CD4-positive, alpha-beta T cell treated with Interleukin-15 for 4 hours (primary cell): ENCODE measurements around the gene RALGDS.

ENCODE experiments used
- DNase-seq: peaks from one replicate; pipeline ENCODE4 v3.0.0-alpha.2; 2020; ENCODE audit warnings: low spot score

Gene RALGDS

DNA sequence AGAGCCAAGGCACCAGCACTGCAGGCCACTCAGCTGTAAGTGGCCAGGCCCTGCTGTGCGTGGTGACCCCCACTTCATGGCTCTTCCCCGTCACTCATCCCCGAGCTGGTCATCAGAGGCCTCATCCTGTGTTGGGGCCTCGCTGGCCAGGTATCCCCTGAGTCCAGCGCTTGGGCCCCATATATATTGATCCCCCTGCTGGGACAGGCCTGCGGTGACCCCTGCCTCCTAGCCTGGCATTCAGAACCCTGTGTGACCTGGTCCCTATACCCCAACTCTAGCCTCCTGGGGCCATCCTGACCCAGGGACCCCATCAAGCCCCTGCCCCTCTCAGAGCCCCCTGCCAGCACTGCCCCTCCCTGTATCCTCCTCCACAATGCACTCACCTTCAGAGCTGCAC, 30.0 kb upstream of the RALGDS start:
- DNase-seq: no peak

DNA sequence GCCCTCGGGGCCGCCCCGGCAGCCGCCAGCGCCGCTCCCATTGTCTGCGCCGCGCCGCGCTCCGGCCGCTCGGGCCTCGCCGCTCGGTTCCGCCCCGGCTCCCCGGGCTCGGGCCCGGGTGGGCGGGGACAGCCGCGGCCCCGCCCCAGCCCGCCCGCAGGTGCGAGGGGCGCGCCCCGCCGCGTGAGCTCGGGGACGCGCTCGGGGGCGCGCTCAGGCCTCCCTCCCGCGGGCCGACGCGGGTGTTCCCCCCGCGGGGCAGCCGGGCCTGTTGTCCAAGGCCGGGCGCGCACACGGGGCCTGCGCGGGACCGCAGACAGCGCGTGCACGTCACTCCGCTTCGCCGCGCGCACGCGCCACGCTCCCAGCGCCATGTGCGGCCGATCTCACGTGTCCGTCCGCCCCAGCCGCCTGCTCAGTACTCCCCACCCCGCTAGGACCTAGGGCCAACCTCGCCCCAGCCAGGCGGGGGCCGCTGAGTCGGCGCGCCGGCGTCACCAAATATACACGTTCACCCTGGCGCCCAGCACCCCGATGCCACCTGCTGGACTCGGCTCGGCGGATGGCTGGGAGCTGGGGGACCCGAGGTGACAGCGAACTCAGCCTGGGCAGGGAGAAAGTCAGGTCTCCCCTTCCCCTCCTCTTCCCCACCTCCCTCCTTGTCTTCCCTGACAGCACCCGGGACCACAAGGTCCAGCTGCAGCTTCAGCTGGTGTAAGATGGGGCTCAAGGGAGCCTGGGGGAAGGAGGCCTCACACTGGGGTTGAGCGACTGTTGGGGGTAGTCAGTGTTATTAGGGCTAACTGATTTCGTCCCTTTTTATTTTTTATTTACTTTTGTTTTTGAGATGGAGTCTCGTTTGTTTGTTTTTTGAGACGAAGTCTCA, 28.3 kb upstream of the RALGDS start:
- DNase-seq: peak; percentile 91

DNA sequence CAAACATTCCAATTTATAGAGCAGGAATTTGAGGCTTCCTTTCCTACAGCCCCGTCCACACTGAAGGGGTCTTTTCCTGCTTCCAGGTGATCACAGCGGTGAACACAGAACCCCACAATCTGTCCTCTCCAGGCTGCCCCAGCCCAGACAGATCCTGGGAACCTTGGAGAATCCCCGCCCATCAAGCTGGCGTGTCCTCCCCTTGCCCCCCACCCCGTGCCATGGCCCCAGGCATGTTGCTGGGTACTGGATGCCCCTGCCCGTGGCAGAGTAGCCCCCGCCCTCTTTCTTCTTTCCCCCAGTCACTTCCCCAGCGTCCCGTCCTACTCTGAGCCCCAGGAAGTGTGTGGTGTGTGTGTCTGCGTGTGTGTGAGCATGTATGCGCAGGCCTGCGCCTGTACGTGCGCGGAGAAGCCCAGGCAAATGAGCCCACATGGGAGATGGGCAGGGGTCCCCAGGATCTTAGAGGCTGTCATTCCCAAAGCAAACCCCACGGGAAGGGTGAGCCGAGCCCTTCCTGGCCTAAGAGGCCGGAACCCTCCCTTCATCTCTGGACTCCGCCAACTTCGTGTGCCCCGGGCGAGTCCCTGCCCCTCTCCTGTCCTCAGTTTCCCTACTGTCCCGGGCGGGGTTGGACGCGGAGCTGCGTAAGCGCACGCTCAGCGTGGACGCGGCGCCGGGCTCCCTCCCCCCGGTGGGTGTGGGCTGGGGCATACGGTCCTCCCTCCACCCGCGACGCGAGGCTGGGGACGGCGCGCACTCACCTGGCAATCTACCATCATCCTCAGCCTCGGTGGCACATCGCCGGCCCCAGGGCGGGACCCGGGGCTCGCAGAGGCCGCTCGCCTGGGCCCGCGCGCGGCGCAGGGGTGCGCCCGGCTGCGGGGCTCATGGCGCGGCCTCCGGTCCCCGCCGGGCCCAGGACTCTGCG, 27.4 kb upstream of the RALGDS start:
- DNase-seq: peak; percentile 69

DNA sequence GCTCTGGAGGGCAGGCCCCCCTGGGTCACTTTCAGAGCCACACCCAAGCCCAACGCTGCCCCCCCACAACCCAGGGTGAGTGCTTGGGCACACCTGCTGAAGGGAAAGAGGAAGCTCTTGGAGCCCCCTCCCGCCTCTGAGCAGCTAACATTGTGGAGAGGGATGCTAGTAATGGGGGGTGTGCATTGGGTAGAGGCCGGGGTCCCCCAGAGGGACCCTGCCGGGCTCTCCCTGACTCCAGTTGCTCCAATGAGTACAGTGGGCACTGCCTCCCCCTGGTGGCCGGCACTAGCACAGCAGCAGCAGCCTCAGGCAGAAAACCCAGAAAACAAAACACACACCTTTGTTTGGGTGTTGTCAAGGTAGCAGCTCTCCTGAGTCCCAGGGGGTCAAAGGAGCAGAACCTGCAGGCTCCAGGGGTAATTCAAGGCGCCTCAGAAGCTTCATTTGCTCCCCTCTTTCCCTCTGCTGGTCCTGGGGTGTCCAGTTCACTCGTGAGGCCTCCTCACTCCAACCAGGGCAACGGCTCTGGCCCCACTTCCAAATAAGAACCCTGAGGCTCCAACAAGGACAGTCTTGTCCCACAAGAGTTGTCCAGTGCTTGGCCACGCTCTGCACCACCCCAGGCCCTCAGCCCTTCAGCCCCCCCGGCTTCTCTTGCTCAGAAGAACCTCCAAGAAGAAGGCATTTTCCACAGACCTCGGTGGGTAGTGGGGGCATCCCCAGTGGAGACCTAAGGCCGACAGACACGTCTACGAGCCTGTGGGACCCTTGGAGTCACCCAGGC, 26.6 kb upstream of the RALGDS start:
- DNase-seq: peak; percentile 94

DNA sequence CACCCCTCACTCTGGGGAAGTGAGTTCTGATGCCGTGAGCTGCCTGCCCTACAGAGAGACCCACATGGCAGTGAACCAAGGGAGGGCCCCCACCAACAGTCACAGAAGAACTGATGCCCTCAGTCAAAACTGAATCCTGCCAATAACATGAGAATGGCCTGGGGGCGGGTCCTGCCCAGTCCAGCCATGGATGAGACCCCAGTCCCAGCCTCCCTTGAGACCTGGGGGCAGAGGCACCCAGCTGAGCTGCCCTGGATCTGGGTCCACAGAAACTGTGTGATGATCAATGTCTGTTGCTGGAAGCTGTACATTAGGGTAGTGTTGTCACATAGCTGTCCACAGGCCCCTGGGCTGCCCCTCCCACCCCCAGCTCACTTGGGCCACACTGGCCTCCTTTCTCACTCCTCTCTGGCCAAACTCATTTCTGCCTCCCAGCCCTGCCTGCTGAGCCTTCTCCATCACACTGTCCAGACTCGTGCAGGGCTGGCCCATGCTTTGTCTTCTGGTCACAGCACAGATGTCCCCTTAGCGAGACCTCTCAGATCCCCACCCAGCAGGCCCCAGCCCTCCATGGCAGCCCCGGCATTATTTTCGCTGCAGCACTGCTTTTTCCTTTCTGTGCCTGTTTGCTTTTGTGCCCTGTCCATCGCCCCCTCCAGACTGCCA, 25.8 kb upstream of the RALGDS start:
- no peak for DNase-seq

DNA sequence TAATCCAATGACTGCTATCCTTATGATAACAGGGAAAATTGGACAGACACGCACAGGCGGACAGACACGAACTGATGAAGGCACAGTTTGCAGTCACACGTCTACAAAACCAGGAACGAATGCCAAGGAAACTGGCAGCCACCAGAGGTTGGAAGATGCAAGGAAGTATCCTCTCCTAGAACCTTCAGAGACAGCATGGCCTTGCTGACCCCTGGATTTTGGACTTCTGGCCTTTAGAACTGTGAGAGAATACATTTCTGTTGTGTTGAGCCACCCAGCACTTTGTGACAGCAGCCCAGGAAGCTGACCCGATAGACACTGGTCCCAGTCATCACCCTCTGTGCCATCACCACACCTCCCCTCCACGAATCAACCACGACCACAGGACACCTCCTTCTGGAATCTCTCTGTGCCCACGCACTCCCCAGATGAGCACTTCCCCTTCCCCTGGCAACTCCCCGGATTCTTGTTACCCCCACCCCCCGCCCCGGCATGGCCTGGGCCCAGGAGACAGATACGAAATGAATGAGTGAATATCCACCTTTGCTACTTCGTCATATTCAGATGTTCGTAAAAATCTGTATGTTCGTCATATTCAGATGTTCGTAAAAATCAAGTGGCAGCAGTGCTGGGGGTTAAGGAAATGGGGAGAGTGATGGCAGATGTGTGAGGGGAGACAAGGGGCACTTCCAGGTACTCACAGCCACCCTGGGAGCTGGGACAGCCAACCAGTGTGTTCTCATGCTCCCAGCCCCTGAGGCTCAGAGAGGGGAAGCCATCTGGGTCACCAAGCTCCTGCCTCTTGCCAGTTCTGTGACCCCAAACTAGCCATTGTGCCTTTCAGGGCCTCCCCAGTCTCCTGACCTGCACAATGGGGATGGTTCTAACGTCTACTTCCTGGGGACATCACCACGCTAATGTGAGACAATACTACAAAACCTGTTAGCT, 24.1 kb upstream of the RALGDS start:
- DNase-seq: no peak

DNA sequence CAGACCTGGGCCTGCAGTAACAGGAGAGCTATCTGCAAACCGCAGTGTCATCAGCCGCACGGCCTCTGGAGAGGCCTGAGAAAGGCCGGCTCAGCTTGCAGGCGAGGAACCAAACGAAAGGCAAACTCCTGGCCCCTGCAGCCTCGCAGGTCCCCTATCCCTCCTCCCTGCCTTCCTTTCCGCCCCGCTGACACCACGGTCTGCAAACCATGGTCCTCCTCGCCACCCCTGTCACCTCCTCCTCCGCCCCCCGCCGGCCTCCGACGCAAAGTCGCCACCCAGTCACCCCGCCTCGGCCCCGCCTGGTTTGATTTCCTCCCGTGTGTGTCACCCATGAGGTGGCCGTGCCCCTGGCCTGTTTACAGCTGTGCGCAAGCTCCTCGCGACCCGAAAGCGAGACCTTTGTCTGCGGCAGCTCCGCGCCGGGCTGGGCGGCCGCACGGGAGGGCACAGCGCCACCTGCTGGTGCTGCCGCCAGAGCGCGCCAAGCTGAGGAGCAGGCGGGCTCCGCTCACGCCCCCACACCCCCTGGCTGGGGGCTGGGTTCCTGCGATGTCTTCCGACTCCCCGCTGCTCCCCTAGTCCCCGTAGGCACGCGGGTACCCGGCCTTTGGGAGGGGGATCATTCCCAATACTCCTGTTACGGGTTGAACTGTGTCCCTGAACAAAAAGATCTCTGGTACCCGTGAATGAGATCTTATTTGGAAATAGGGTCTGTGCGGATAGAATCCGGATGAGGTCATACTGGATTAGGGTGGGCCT, 23.3 kb upstream of the RALGDS start:
- peak; percentile 96 for DNase-seq

DNA sequence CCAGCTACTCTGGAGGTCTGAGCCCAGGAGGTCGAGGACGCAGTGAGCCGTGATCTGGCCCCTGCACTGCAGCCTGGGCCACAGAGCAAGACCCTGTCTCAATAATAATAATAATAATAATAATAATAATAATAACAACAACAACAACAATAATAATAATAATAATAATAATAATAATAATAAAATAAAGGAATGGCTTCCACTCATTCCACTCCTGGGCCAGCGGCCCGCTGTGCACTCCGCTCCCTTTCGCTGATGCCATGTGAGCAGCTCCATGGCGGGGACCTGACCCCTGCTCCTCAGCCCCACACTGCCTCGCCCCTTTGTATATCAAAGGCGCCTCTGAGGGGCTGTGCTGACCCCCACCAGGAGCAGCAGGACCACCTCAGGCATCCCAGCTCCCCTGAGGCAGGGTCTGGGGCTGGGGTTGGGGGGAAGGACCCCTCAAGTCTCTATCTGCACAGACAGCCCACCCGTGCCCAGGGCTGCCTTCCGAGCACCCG, 22.6 kb upstream of the RALGDS start:
- no peak for DNase-seq

DNA sequence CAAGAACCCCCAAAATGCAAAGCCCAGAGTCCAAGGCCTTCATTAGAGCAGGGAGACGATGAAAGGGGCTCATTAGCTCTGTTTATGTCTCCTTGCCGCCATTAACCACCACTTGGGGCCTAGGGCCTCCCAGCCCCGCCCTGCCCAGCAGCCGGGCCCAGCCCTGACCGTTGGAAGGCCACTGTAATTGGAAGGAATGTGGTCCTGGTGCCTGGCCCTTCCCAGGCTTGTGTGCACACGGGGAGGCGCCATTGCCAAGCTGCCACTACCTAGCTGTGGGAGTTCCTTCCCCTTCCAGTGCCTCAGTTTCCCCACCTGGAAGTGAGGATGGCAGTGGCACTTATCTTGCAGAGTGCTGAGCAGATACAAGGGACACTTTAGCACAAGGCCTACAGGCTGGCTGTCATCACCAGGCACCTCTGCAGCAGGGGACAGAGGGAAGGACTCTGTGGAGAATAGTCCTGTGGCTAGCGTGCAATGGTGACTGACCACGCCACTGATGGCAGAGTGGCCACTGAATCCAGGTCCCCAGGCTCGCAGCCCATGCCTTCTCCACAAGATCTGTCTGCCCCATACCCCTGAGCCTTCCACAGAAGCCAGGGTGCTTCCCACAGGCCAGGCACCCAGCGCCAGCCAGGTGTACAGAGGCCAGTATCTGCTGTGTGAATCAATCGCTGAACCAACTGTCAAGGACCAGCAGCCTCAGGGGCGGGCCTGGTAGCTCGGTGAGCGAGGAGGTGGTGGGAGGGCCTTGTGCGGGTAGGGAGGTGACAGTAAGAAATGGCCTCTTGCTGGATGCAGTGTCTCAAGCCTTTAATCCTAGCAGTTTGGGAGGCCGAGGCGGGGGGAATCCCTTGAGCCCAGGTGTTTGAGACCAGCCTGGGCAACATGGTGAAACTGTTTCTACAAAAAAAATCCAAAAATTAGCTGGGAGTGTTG, 21.9 kb upstream of the RALGDS start:
- peak; percentile 63 for DNase-seq

DNA sequence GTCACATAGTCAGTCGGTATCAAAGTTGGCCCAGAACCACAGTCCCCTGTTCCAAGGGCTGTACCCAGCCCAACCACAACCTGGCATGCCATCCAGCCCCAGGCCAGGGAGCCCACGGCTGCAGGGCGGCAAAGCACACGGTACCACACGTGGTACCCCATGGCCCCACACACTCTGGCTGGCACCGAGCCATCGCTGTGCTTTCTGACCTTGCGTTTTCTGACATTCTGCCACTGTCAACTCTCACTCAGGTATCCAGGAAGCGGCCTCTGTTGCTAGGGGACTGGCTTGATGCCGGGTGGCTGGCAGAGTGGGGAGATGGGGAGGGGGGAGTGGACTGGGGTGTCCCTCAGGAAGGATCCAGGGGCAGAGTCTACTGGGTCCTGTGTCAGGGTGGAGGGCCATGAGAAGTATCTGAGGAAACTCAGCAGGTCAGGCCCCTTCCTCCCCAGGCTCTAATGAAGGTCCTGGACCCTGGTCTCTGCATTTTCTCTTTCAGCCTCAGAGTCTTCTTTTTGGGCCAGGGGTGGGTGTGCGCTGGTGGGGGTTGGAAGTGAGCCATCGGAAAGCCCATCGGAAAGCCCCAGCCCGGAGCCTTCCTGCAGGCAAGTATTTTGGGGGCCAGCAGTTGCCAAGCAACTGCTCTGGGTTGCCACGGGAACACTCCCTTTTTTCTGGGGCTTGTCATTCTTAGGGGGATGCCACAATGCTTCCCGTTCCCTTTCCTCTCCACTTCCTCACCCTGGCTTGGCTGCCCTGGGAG, 21.0 kb upstream of the RALGDS start:
- peak; percentile 93 for DNase-seq

DNA sequence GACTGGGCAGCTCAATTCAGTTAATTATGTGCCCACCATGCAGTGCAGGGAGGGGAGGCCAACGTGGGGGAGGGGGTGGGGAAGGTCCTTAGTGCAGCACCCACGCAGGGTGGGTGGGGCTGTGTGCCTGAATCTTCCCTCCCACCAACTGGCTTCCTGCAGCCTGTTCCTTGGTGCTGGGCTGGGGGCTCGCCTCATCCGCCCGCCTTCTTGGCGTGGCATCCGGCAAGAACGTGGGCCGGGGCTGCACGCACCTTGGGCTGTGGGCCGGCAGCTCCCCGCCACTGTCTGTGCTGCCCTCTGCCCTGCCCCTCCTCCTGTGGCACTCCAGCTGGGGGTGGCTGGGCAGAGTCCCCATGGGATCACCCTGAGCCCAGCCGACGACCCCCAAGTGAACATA, 19.6 kb upstream of the RALGDS start:
- DNase-seq: no peak

DNA sequence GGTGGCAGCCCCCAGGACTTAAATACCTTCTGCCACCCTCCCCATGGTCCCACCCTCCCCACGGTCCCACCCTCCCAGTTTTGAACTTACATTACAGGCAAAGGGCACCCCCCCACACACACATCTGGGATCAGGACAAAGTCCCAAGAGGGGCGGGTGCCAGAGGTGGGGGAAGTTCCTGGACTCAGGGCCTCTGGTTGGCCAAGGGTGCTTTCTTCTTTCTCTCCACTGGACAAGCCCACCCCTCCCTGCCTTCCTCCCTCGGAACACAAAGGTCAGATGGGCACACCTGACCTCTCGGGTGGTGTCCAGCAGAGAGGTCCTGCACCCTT, 19.1 kb upstream of the RALGDS start:
- no peak for DNase-seq

DNA sequence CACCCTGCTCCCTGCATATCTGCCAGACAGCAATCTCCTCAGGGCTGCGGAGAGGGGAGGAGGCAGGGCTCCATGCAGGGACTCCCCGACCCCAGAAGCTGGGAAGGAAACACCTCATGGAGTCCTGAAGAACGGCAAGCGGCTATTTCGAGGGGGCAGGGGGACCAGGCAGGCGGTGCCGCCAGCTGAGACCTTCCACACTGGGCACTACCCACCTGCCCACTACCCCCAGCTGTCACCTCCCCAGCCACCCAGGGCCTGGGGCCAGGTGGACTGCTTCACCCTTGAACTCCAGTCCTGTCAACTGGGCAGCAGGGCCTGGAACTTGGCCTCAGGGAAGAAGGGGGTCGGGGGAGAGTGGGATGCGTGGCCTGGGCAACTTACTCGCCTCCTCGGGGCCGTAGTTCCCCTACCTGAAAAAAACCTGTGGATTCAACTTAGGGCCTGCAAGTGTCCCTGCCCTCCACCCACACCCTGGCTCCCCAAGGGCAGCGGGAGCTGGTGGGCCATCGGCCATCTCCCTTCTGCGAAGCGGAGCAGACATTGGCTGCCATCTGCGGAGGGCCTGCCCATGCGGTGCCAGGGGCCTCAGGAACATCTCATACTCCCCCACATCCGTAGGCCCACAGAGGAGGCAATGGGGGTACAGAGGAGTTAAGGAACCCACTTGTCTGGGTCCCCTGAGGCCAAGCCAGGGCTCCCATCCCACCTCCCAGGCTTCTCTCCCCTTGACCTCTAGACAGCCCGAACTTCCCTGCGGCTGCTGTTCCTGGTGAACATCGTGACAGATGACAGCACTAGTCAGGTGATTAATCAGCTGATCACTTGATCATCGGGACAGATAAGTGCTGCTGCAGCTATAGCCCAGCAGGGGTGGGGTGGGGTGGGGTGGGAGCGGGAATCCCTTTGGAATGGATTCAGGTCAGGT, 18.5 kb upstream of the RALGDS start:
- DNase-seq: no peak

DNA sequence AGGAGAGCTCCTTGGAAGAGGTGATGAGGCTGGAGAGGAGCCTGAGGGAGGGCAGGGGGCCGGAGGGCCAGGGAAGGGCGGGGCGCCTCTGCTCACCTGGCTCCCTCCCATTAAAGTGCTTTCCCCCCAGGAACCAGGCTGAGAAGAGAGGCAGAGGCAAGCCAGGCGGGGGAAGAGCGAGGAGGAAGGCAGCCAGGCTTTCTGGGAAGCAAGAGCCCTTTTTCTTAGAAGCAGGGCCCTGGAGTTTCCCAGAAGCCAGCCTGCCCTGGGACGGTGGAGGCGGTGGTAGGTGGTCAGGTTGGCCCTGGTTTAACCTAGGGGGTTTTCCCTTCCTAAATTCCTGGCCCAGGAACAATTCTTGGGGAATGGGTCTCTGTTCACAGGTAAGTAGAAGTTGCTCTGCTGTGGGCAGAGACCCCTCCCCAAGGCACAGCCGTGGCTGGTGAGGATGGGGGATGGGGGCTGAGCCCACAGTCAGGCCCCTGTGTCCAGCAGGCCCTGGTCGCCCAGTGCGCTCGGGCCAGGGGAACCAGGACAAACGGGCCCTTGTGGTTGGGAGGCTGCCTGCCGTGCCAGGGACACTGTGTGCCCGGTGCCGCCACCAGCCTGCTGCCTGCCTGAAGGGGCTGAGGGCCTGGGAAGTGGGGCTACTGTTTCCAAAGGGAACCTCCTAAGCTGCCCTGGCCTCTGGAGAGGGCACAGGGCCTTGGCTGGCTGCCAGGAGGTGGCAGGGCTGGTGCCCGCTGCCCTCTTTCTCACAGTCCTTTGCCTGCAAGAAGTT, 16.6 kb upstream of the RALGDS start:
- peak; percentile 74 for DNase-seq

DNA sequence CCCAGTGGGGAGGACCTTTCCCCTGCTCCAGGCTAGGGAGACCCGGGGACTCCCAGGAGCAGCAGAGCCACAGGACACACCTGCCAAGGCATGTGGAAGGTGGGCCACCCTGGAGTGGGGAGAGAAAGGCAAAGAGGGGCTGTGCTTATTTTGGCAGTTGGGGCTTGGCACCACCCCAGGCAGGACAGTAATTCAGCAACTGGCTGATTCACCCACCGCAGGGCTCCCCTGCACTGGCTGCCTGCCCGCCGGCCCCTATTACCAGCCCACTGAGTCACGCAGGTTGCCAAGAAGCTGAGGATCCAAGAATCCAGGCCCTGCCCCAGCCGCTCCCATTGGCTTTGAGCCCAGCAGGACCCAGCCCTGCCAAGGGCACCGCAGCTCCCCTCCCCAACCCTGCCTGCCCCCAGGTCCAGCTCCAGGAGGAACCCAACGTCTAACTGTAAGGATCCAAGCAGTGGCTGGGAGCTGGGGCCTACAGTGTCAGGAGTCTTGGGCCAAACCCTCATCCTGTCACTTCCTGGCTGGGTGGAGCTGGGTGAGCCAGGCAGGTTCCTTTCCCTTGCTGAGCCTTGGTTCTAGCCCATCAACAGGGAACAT, 14.2 kb upstream of the RALGDS start:
- DNase-seq: peak; percentile 87
